Measurements from ENCODE around the gene SYNE1. TPM values are rescaled to one million over a fixed set of nuclear protein-coding genes. Genes with fewer than 3 reads are reported as not detected.

The SYNE1 gene
- total RNA-seq, 1 donor from 2014 or later, result 6.0 TPM

DNA sequence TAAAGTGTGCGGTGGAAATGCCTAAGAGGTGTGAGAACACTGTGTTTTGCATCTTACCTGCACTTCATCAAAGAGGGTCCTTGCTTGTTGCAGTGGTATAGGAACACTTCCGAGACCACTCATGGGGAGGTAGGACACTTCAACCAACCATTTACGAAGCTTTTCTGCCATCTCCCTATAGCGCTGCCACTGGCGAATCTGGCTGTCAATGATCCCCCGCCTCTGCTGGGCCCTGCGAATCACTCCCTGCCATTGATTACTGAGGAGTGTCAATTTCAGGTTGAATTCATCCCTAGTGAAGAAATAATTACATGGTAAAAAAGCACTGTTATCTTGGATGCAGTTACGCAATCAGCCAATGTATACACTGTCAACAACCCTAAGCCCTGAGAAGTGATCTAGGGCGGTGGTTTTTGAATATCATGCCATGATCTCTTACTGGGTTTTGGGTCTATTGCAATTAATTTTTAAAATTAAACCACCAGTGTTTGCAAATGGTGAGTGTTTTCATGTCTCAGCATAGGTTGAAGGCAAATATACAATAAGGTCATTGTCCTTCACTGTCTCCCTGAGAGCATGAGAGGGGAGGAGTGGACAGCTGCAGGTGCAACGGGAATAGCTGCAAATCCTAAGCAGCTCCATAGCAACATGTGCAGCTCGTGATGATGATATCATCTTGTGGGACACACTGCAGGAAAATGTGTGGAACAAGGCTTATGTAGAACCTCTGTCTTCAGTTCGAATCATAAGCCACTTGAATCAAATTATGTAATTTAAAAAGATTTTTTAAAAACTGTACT lies 429.0 kb downstream of the SYNE1 start:
- Histone ChIP-seq H3F3A (ENCODE audit: low read depth) (no peaks in the 10 kb centered on the region), H4K20me1 (ENCODE audit: low read depth) (no peaks in the 10 kb centered on the region), H3K9ac (no peak overlapping the region), H3K4me3 (no peak overlapping the region), H2AFZ (replicated peaks) (no peak overlapping the region), H3K79me2 (ENCODE audit: low read depth) (no peaks in the 10 kb centered on the region), H3K4me2 (no peak overlapping the region), H3K27me3 (no peaks in the 10 kb centered on the region), H3K4me1 (no peaks in the 10 kb centered on the region), H3K27ac (no peak overlapping the region), H3K36me3 (no peaks in the 10 kb centered on the region), H3K9me3 (ENCODE audit: low read depth) (no peaks in the 10 kb centered on the region)
- Mint-ChIP-seq H3K27me3 (ENCODE audit: insufficient read depth, low read depth) (no peaks in the 10 kb centered on the region), H3K4me3 (no peak overlapping the region), H3K27ac (no peak overlapping the region), H3K9me3 (no peaks in the 10 kb centered on the region), H3K36me3 (peaks cover 24% of the 10 kb centered on the region), H3K4me1 (peaks cover 8% of the 10 kb centered on the region)
- no peak for TF ChIP-seq EZH2phosphoT487 (IDR thresholded peaks at IDR 0.05)
- TF ChIP-seq, protein P1, sequence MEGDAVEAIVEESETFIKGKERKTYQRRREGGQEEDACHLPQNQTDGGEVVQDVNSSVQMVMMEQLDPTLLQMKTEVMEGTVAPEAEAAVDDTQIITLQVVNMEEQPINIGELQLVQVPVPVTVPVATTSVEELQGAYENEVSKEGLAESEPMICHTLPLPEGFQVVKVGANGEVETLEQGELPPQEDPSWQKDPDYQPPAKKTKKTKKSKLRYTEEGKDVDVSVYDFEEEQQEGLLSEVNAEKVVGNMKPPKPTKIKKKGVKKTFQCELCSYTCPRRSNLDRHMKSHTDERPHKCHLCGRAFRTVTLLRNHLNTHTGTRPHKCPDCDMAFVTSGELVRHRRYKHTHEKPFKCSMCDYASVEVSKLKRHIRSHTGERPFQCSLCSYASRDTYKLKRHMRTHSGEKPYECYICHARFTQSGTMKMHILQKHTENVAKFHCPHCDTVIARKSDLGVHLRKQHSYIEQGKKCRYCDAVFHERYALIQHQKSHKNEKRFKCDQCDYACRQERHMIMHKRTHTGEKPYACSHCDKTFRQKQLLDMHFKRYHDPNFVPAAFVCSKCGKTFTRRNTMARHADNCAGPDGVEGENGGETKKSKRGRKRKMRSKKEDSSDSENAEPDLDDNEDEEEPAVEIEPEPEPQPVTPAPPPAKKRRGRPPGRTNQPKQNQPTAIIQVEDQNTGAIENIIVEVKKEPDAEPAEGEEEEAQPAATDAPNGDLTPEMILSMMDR (IDR thresholded peaks at IDR 0.05), result no peak
- no peak for TF ChIP-seq EZH2 (IDR thresholded peaks at IDR 0.05)
- DNase-seq (ENCODE audit: low spot score), result no peak

DNA sequence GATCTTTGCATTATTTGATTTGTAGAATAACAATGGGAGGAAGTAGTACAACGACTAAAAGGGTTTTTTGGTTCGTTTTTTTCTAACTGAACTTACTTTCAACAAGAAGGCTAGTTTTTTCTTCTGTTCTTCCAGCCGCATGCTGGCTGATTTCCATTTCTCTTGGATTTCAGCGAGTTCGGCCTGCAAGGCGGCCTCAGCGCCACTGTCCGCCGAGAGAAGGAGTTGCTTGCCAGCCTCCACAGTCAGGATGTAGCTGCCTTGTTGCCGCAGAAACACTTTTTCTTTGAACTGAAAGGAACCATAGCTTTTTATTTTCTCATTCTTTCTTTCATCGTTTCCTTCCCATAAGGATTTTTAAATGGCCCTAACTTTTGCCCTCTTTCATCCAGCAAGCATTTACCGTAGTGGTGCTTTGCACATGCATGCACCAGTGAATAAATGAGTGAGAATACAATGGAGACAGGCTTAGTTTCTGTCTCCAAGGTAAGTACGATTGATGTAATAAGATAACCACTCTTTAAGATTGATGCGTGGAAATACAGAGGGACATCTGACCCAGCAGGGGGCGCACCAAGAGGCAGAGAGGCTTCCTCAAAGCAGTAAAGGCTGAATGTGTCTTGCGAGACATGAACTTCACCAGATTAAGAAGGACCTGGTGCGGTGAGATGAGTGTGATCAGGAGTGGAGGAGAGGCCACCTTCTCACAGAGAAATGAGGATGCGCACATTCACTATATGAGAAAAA lies 430.9 kb downstream of the SYNE1 start:
- Mint-ChIP-seq H3K9me3 (no peaks in the 10 kb centered on the region), H3K4me3 (no peak overlapping the region), H3K27me3 (ENCODE audit: insufficient read depth, low read depth) (no peaks in the 10 kb centered on the region), H3K27ac (no peak overlapping the region), H3K4me1 (peaks cover 8% of the 10 kb centered on the region), H3K36me3 (peaks cover 22% of the 10 kb centered on the region)
- H3K4me2 ChIP-seq, result no peak overlapping the region
- H3K79me2 ChIP-seq (ENCODE audit: low read depth), result no peaks in the 10 kb centered on the region
- H2AFZ ChIP-seq (replicated peaks), result no peak overlapping the region
- TF ChIP-seq EZH2 (IDR thresholded peaks at IDR 0.05), result no peak
- TF ChIP-seq EZH2phosphoT487 (IDR thresholded peaks at IDR 0.05), result no peak
- TF ChIP-seq, protein P1 (IDR thresholded peaks at IDR 0.05), result peak; percentile 65
- H3K9ac ChIP-seq, result no peak overlapping the region
- H3F3A ChIP-seq (ENCODE audit: low read depth), result no peaks in the 10 kb centered on the region
- H4K20me1 ChIP-seq (ENCODE audit: low read depth), result no peaks in the 10 kb centered on the region
- H3K4me3 ChIP-seq, result no peak overlapping the region
- H3K27ac ChIP-seq, result no peak overlapping the region
- peak; percentile 57 for DNase-seq (ENCODE audit: low spot score)
- no peaks in the 10 kb centered on the region for H3K9me3 ChIP-seq (ENCODE audit: low read depth)
- H3K27me3 ChIP-seq, result no peaks in the 10 kb centered on the region
- peaks cover 5% of the 10 kb centered on the region for H3K4me1 ChIP-seq
- no peaks in the 10 kb centered on the region for H3K36me3 ChIP-seq

DNA sequence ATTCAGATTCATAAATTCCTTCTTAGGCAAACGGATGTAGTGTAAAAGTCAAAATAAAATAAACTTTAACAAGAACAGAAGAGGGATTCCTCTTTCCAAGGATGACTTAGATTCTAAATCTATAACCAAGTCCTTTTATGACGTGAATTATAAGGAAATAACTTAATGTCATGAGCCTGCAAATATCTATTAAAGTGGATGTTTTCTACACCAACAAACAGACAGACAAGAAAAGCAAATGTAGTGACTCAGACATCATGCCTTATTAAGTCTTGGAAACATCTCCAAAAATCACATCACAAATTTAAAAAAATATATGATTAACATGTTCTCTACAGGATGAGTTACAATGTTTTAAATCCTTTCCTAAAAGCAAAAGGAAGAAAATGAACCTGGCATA lies 432.6 kb downstream of the SYNE1 start:
- Histone ChIP-seq H3K4me1 (peaks cover 14% of the 10 kb centered on the region), H3K27me3 (no peaks in the 10 kb centered on the region), H3F3A (ENCODE audit: low read depth) (no peaks in the 10 kb centered on the region), H3K79me2 (ENCODE audit: low read depth) (no peaks in the 10 kb centered on the region), H4K20me1 (ENCODE audit: low read depth) (no peaks in the 10 kb centered on the region), H3K36me3 (no peaks in the 10 kb centered on the region), H2AFZ (replicated peaks) (no peak overlapping the region), H3K4me2 (no peak overlapping the region), H3K9me3 (ENCODE audit: low read depth) (no peaks in the 10 kb centered on the region), H3K27ac (no peak overlapping the region), H3K4me3 (no peak overlapping the region), H3K9ac (no peak overlapping the region)
- Mint-ChIP-seq H3K27ac (no peak overlapping the region), H3K36me3 (peaks cover 25% of the 10 kb centered on the region), H3K4me1 (peaks cover 8% of the 10 kb centered on the region), H3K9me3 (no peaks in the 10 kb centered on the region), H3K4me3 (no peak overlapping the region), H3K27me3 (ENCODE audit: insufficient read depth, low read depth) (no peaks in the 10 kb centered on the region)
- TF ChIP-seq, protein P1 (IDR thresholded peaks at IDR 0.05), result no peak
- no peak for TF ChIP-seq EZH2phosphoT487 (IDR thresholded peaks at IDR 0.05)
- TF ChIP-seq EZH2 (IDR thresholded peaks at IDR 0.05), result no peak
- no peak for DNase-seq (ENCODE audit: low spot score)

Data from neural progenitor cell (in vitro differentiated cells).